Measurements from ENCODE around the gene PAX9. TPM values are rescaled to one million over a fixed set of nuclear protein-coding genes. Genes with fewer than 3 reads are reported as not detected.

The PAX9 gene
- polyA plus RNA-seq, 1 donor from 2014 or later = not detected

DNA sequence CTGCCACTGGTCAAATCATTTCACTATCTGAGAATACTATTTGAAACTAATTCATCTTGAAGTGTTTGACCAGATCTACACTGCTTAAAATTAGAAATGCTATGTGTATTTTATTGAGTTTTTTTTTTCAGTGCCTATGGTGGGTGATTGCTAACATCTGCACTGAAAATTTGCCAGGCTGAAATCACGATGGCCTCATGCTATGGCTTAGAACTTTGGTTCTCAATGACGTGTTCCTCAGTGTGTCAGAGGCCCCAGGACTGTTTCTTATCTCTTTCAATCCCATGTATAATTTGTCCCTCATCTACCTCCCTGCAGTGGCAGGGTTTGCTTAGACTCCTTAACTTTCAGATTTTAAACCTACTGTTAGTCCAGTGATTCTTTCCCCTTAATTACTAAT is 43.0 kb upstream of the PAX9 start:
- no peak overlapping the region for H3K4me2 ChIP-seq (ENCODE audit: low read length)
- H3K36me3 ChIP-seq (ENCODE audit: insufficient read depth, low read length) = no peaks in the 10 kb centered on the region
- no peak overlapping the region for H3K9ac ChIP-seq (ENCODE audit: low read length)
- H3K9me3 ChIP-seq (ENCODE audit: low read length) = no peaks in the 10 kb centered on the region
- no peaks in the 10 kb centered on the region for H3F3A ChIP-seq (ENCODE audit: insufficient read depth, low read length, poor library complexity, severe bottlenecking)
- H3K27me3 ChIP-seq (ENCODE audit: insufficient read depth, low read depth, low read length) = no peaks in the 10 kb centered on the region
- H2AFZ ChIP-seq (ENCODE audit: low read depth, low read length) = no peak overlapping the region
- H4K20me1 ChIP-seq (ENCODE audit: insufficient read depth) = no peaks in the 10 kb centered on the region
- no peaks in the 10 kb centered on the region for H3K79me2 ChIP-seq (replicated peaks; ENCODE audit: insufficient read depth, low read length)
- no peak overlapping the region for H3K27ac ChIP-seq (ENCODE audit: low read length)
- H3K9me2 ChIP-seq (ENCODE audit: insufficient read depth, low read length) = no peaks in the 10 kb centered on the region
- TF ChIP-seq CTCF (IDR thresholded peaks at IDR 0.05; ENCODE audit: poor library complexity, severe bottlenecking) = no peak
- no peak for TF ChIP-seq MXI1 (conservative IDR thresholded peaks at IDR 0.05; ENCODE audit: poor library complexity, severe bottlenecking)
- no peak for TF ChIP-seq EZH2 (IDR thresholded peaks at IDR 0.05; ENCODE audit: borderline replicate concordance, insufficient read depth, low read length, poor library complexity, severe bottlenecking)
- TF ChIP-seq POLR2AphosphoS5 (IDR thresholded peaks at IDR 0.05) = no peak
- TF ChIP-seq EP300 (conservative IDR thresholded peaks at IDR 0.05; ENCODE audit: poor library complexity, severe bottlenecking) = no peak
- no peak for TF ChIP-seq RAD21 (conservative IDR thresholded peaks at IDR 0.05)
- TF ChIP-seq, protein P1, sequence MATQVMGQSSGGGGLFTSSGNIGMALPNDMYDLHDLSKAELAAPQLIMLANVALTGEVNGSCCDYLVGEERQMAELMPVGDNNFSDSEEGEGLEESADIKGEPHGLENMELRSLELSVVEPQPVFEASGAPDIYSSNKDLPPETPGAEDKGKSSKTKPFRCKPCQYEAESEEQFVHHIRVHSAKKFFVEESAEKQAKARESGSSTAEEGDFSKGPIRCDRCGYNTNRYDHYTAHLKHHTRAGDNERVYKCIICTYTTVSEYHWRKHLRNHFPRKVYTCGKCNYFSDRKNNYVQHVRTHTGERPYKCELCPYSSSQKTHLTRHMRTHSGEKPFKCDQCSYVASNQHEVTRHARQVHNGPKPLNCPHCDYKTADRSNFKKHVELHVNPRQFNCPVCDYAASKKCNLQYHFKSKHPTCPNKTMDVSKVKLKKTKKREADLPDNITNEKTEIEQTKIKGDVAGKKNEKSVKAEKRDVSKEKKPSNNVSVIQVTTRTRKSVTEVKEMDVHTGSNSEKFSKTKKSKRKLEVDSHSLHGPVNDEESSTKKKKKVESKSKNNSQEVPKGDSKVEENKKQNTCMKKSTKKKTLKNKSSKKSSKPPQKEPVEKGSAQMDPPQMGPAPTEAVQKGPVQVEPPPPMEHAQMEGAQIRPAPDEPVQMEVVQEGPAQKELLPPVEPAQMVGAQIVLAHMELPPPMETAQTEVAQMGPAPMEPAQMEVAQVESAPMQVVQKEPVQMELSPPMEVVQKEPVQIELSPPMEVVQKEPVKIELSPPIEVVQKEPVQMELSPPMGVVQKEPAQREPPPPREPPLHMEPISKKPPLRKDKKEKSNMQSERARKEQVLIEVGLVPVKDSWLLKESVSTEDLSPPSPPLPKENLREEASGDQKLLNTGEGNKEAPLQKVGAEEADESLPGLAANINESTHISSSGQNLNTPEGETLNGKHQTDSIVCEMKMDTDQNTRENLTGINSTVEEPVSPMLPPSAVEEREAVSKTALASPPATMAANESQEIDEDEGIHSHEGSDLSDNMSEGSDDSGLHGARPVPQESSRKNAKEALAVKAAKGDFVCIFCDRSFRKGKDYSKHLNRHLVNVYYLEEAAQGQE (IDR thresholded peaks at IDR 0.05; ENCODE audit: borderline replicate concordance) = no peak
- no peak for TF ChIP-seq SMC3 (conservative IDR thresholded peaks at IDR 0.05; ENCODE audit: poor library complexity)
- TF ChIP-seq TAF1 (IDR thresholded peaks at IDR 0.05; ENCODE audit: low read depth) = no peak
- H3K4me3 ChIP-seq (ENCODE audit: low read length) = no peak overlapping the region

DNA sequence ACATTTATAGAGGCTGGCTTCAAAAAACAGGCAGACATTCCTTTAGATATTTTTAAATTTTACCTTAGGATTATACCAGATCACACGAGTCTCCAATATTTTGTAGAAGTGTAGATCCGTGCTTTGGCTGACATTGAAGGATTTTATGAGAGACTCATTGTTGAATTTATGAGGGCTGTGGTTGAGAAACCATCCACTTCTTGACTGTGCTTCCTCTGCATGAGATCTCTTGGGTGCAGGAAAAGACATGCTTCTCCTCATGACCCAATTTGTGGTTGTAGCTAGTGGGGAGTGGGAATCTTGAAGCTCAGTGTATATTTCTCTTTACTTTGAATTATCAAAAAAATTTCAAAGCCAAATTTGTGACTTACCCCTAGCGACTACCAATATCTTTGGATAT is 42.5 kb upstream of the PAX9 start:
- Histone ChIP-seq H3K36me3 (ENCODE audit: insufficient read depth, low read length) (no peaks in the 10 kb centered on the region), H3K9me2 (ENCODE audit: insufficient read depth, low read length) (no peaks in the 10 kb centered on the region), H4K20me1 (ENCODE audit: insufficient read depth) (no peaks in the 10 kb centered on the region), H3K79me2 (replicated peaks; ENCODE audit: insufficient read depth, low read length) (no peaks in the 10 kb centered on the region), H3K27ac (ENCODE audit: low read length) (no peak overlapping the region), H3K4me3 (ENCODE audit: low read length) (no peak overlapping the region), H3F3A (ENCODE audit: insufficient read depth, low read length, poor library complexity, severe bottlenecking) (no peaks in the 10 kb centered on the region), H3K4me2 (ENCODE audit: low read length) (no peak overlapping the region), H3K27me3 (ENCODE audit: insufficient read depth, low read depth, low read length) (no peaks in the 10 kb centered on the region), H3K9ac (ENCODE audit: low read length) (no peak overlapping the region), H2AFZ (ENCODE audit: low read depth, low read length) (no peak overlapping the region), H3K9me3 (ENCODE audit: low read length) (no peaks in the 10 kb centered on the region)
- no peak for TF ChIP-seq TAF1 (IDR thresholded peaks at IDR 0.05; ENCODE audit: low read depth)
- TF ChIP-seq RAD21 (conservative IDR thresholded peaks at IDR 0.05) = no peak
- no peak for TF ChIP-seq MXI1 (conservative IDR thresholded peaks at IDR 0.05; ENCODE audit: poor library complexity, severe bottlenecking)
- TF ChIP-seq POLR2AphosphoS5 (IDR thresholded peaks at IDR 0.05) = no peak
- TF ChIP-seq EZH2 (IDR thresholded peaks at IDR 0.05; ENCODE audit: borderline replicate concordance, insufficient read depth, low read length, poor library complexity, severe bottlenecking) = no peak
- no peak for TF ChIP-seq CTCF (IDR thresholded peaks at IDR 0.05; ENCODE audit: poor library complexity, severe bottlenecking)
- no peak for TF ChIP-seq SMC3 (conservative IDR thresholded peaks at IDR 0.05; ENCODE audit: poor library complexity)
- TF ChIP-seq, protein P1 (IDR thresholded peaks at IDR 0.05; ENCODE audit: borderline replicate concordance) = no peak
- no peak for TF ChIP-seq EP300 (conservative IDR thresholded peaks at IDR 0.05; ENCODE audit: poor library complexity, severe bottlenecking)

Data from neural cell (in vitro differentiated cells).